ENCODE measurements around the gene PF4V1. TPM values are rescaled to one million over a fixed set of nuclear protein-coding genes. Genes with fewer than 3 reads are reported as not detected.

Gene PF4V1
- total and polyA plus RNA-seq, 2 donors (not counting 1 experiment from before 2014, with no cell fraction given) = not detected

GRCh38 chr4:73870768-73871167 lies 17.7 kb downstream of the PF4V1 start:
- Mint-ChIP-seq H3K9me3 (ENCODE audit: insufficient read depth) (no peaks in the 10 kb centered on the region), H3K27ac (no peak overlapping the region), H3K4me3 (no peak overlapping the region), H3K27me3 (peaks cover 20% of the 10 kb centered on the region), H3K4me1 (peaks cover 3% of the 10 kb centered on the region)
- Histone ChIP-seq H3K4me1 (ENCODE audit: control insufficient read depth in 2 of 2, insufficient read depth in 2 of 2, low read length in 2 of 2) (peaks cover 0 to 5% of the 10 kb centered on the region in 2 donors), H3K36me3 (replicated peaks in 1 of 2; ENCODE audit: control extremely low read depth in 1 of 2, control insufficient read depth in 1 of 2, extremely low read depth in 1 of 2, insufficient read depth in 2 of 2, low read length in 1 of 2) (no peaks in the 10 kb centered on the region), H3K4me2 (replicated peaks; ENCODE audit: low read depth, low read length, poor library complexity, severe bottlenecking) (no peak overlapping the region), H3K4me3 (ENCODE audit: control extremely low read depth in 1 of 5, extremely low read depth in 1 of 5, insufficient read depth in 1 of 5, low read depth in 2 of 5, low read length in 4 of 5) (peak overlapping the region in 1 of 5 experiments; percentile 21), H4K20me1 (ENCODE audit: control insufficient read depth, insufficient read depth, low read length, poor library complexity, severe bottlenecking) (no peaks in the 10 kb centered on the region), H2AFZ (ENCODE audit: insufficient read depth, low read depth, low read length, poor library complexity, severe bottlenecking) (no peak overlapping the region), H3K79me2 (ENCODE audit: control insufficient read depth, insufficient read depth, low read length) (no peaks in the 10 kb centered on the region), H3K27ac (ENCODE audit: low read length in 2 of 2) (no peak overlapping the region), H3K9me3 (ENCODE audit: control extremely low read depth in 1 of 3, control insufficient read depth in 2 of 3, insufficient read depth in 1 of 3, low read length in 2 of 3) (no peaks in the 10 kb centered on the region), H3K9ac (ENCODE audit: low read length) (no peak overlapping the region), H3K27me3 (replicated peaks in 1 of 4; ENCODE audit: control extremely low read depth in 1 of 4, control insufficient read depth in 3 of 4, insufficient read depth in 4 of 4, low read length in 3 of 4) (peaks cover 0 to 15% (median 6%) of the 10 kb centered on the region in 4 experiments)
- CTCF ChIA-PET = no interaction called here
- no peak for DNase-seq
- intact Hi-C loops (cut with micrococcal nuclease) = no loop called here
- TF ChIP-seq CTCF (IDR thresholded peaks at IDR 0.05) (no peak), EZH2 (IDR thresholded peaks at IDR 0.05; ENCODE audit: borderline replicate concordance, insufficient read depth, low read depth, low read length, poor library complexity, severe bottlenecking) (no peak)
- WGBS (ENCODE audit: insufficient coverage) = 100% methylated on average over 1 of the region's 1 CpG
- no peak for ATAC-seq (ENCODE audit: low read depth)
- POLR2A ChIA-PET = no interaction called here

GRCh38 chr4:73871511-73872310 lies 18.6 kb downstream of the PF4V1 start:
- H3K27me3 Mint-ChIP-seq = peaks cover 20% of the 10 kb centered on the region
- Histone ChIP-seq H2AFZ (ENCODE audit: insufficient read depth, low read depth, low read length, poor library complexity, severe bottlenecking) (no peak overlapping the region), H3K36me3 (replicated peaks in 1 of 2; ENCODE audit: control extremely low read depth in 1 of 2, control insufficient read depth in 1 of 2, extremely low read depth in 1 of 2, insufficient read depth in 2 of 2, low read length in 1 of 2) (no peaks in the 10 kb centered on the region), H3K27me3 (replicated peaks in 1 of 4; ENCODE audit: control extremely low read depth in 1 of 4, control insufficient read depth in 3 of 4, insufficient read depth in 4 of 4, low read length in 3 of 4) (peaks cover 0 to 15% (median 6%) of the 10 kb centered on the region in 4 experiments), H3K4me2 (replicated peaks; ENCODE audit: low read depth, low read length, poor library complexity, severe bottlenecking) (no peak overlapping the region), H3K79me2 (ENCODE audit: control insufficient read depth, insufficient read depth, low read length) (no peaks in the 10 kb centered on the region), H3K27ac (ENCODE audit: low read length in 2 of 2) (no peak overlapping the region), H4K20me1 (ENCODE audit: control insufficient read depth, insufficient read depth, low read length, poor library complexity, severe bottlenecking) (no peaks in the 10 kb centered on the region), H3K4me3 (ENCODE audit: control extremely low read depth in 1 of 5, extremely low read depth in 1 of 5, insufficient read depth in 1 of 5, low read depth in 2 of 5, low read length in 4 of 5) (no peak overlapping the region), H3K4me1 (ENCODE audit: control insufficient read depth in 2 of 2, insufficient read depth in 2 of 2, low read length in 2 of 2) (peaks cover 0 to 5% of the 10 kb centered on the region in 2 donors), H3K9ac (ENCODE audit: low read length) (no peak overlapping the region), H3K9me3 (ENCODE audit: control extremely low read depth in 1 of 3, control insufficient read depth in 2 of 3, insufficient read depth in 1 of 3, low read length in 2 of 3) (no peaks in the 10 kb centered on the region)
- intact Hi-C loops (cut with micrococcal nuclease) = no loop called here
- ATAC-seq (ENCODE audit: low read depth) (no peak), DNase-seq (no peak)
- peaks cover 3% of the 10 kb centered on the region for H3K4me1 Mint-ChIP-seq
- no peak for TF ChIP-seq EZH2 (IDR thresholded peaks at IDR 0.05; ENCODE audit: borderline replicate concordance, insufficient read depth, low read depth, low read length, poor library complexity, severe bottlenecking)
- no peak for TF ChIP-seq CTCF (IDR thresholded peaks at IDR 0.05)
- no CpG with 5 or more reads among the region's 6 CpGs for WGBS (ENCODE audit: insufficient coverage)
- H3K9me3 Mint-ChIP-seq (ENCODE audit: insufficient read depth) = no peaks in the 10 kb centered on the region
- POLR2A ChIA-PET = no interaction called here
- H3K4me3 Mint-ChIP-seq = no peak overlapping the region
- CTCF ChIA-PET = no interaction called here
- H3K27ac Mint-ChIP-seq = no peak overlapping the region

All from B cell (primary cell).